MM.1S (cell line): ENCODE results near the gene WNT5B.

ENCODE experiments used
- EZH2 ChIP-seq: fragments of 300-600 bp; sonication (generic); optimal IDR thresholded peaks from 2 replicates; pipeline ENCODE3; 2017; ENCODE audit warnings: low read depth, mild to moderate bottlenecking, antibody characterized with exemption, low read length, mixed read lengths
- EZH2phosphoT487 ChIP-seq: fragments of 300-600 bp; sonication (generic); IDR thresholded peaks from 2 replicates; pipeline ENCODE4 v1.6.1; 2018; ENCODE audit warnings: antibody characterized with exemption, low read length
- TF ChIP-seq, protein P1 (sequence below): fragments of 300-600 bp; sonication (generic); IDR thresholded peaks from 2 replicates; pipeline ENCODE4 v1.5.1; 2016; ENCODE audit warnings: antibody characterized with exemption, low read length, mixed read lengths

GRCh38 chr12:1587927-1588574, 41.0 kb upstream of the WNT5B start:
- TF ChIP-seq, protein P1, sequence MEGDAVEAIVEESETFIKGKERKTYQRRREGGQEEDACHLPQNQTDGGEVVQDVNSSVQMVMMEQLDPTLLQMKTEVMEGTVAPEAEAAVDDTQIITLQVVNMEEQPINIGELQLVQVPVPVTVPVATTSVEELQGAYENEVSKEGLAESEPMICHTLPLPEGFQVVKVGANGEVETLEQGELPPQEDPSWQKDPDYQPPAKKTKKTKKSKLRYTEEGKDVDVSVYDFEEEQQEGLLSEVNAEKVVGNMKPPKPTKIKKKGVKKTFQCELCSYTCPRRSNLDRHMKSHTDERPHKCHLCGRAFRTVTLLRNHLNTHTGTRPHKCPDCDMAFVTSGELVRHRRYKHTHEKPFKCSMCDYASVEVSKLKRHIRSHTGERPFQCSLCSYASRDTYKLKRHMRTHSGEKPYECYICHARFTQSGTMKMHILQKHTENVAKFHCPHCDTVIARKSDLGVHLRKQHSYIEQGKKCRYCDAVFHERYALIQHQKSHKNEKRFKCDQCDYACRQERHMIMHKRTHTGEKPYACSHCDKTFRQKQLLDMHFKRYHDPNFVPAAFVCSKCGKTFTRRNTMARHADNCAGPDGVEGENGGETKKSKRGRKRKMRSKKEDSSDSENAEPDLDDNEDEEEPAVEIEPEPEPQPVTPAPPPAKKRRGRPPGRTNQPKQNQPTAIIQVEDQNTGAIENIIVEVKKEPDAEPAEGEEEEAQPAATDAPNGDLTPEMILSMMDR, result no peak
- no peak for TF ChIP-seq EZH2
- TF ChIP-seq EZH2phosphoT487, result no peak
